GM21576 (cell line): ENCODE measurements around the gene LCNL1.

Experiments
- ATAC-seq: cut with Tn5 transposase; IDR thresholded peaks from one replicate; pipeline ENCODE4 v1.9.1; 2021; ENCODE audit warnings: mild to moderate bottlenecking, moderate library complexity; ENCODE audit not compliant: unreplicated experiment

The LCNL1 gene

GRCh38 chr9:136958473-136958872 is 24.3 kb upstream of the LCNL1 start:
- ATAC-seq: no peak

GRCh38 chr9:136958898-136959850 is 23.6 kb upstream of the LCNL1 start:
- no peak for ATAC-seq

- no peak for ATAC-seq
These were observed 22.4 kb upstream of the LCNL1 start for GRCh38 chr9:136960212-136960937.

GRCh38 chr9:136960938-136961275 is 21.9 kb upstream of the LCNL1 start:
- no peak for ATAC-seq

GRCh38 chr9:136961279-136962065 is 21.3 kb upstream of the LCNL1 start:
- no peak for ATAC-seq

GRCh38 chr9:136962163-136962562 is 20.6 kb upstream of the LCNL1 start:
- ATAC-seq: no peak

GRCh38 chr9:136962701-136963248 is 20.0 kb upstream of the LCNL1 start:
- ATAC-seq: no peak

- ATAC-seq: no peak
These were observed 19.5 kb upstream of the LCNL1 start for GRCh38 chr9:136963341-136963740.

- no peak for ATAC-seq
These were observed 19.0 kb upstream of the LCNL1 start for GRCh38 chr9:136963751-136964150.

GRCh38 chr9:136964171-136964689 is 18.6 kb upstream of the LCNL1 start:
- no peak for ATAC-seq

GRCh38 chr9:136964833-136965422 is 17.9 kb upstream of the LCNL1 start:
- ATAC-seq: no peak

- no peak for ATAC-seq
These were observed 16.9 kb upstream of the LCNL1 start for GRCh38 chr9:136965771-136966484.

GRCh38 chr9:136968333-136969127 is 14.3 kb upstream of the LCNL1 start:
- no peak for ATAC-seq

- no peak for ATAC-seq
These were observed 13.6 kb upstream of the LCNL1 start for GRCh38 chr9:136969150-136969549.

GRCh38 chr9:136969774-136970173 is 13.0 kb upstream of the LCNL1 start:
- no peak for ATAC-seq

- no peak for ATAC-seq
These were observed 12.4 kb upstream of the LCNL1 start for GRCh38 chr9:136970361-136970760.

- ATAC-seq: no peak
These were observed 11.0 kb upstream of the LCNL1 start for GRCh38 chr9:136971746-136972145.

- ATAC-seq: no peak
These were observed 10.5 kb upstream of the LCNL1 start for GRCh38 chr9:136972335-136972734.

GRCh38 chr9:136972743-136973142 is 10.1 kb upstream of the LCNL1 start:
- no peak for ATAC-seq
